Activated naive CD4-positive, alpha-beta T cell treated with anti-CD3 and anti-CD28 coated beads, Interleukin-2, amount 50 U/mL, for 16 hours (primary cell): ENCODE data around the gene BCAS2.

ENCODE experiments used
- DNase-seq: peaks from one replicate; pipeline ENCODE4 v3.0.0-alpha.2; 2020

Gene BCAS2

GRCh38 chr1:114558544-114558943, 22.9 kb downstream of the BCAS2 start:
- DNase-seq: no peak

- DNase-seq: no peak
These were observed 26.8 kb downstream of the BCAS2 start for GRCh38 chr1:114554577-114554976.

- DNase-seq: no peak
These were observed 29.2 kb downstream of the BCAS2 start for GRCh38 chr1:114552106-114552639.

- DNase-seq: no peak
These were observed 30.0 kb downstream of the BCAS2 start for GRCh38 chr1:114551400-114551799.

- DNase-seq: no peak
These were observed 31.1 kb downstream of the BCAS2 start for GRCh38 chr1:114550336-114550735.

GRCh38 chr1:114549137-114549536, 32.3 kb downstream of the BCAS2 start:
- DNase-seq: no peak

- no peak for DNase-seq
These were observed 34.3 kb downstream of the BCAS2 start for GRCh38 chr1:114547076-114547475.

GRCh38 chr1:114545796-114546195, 35.6 kb downstream of the BCAS2 start:
- no peak for DNase-seq

- no peak for DNase-seq
These were observed 36.1 kb downstream of the BCAS2 start for GRCh38 chr1:114545315-114545714.

- DNase-seq: no peak
These were observed 40.6 kb downstream of the BCAS2 start for GRCh38 chr1:114540821-114541220.

- no peak for DNase-seq
These were observed 41.1 kb downstream of the BCAS2 start for GRCh38 chr1:114540272-114540671.

GRCh38 chr1:114536043-114536442, 45.4 kb downstream of the BCAS2 start:
- no peak for DNase-seq

- no peak for DNase-seq
These were observed 46.0 kb downstream of the BCAS2 start for GRCh38 chr1:114535401-114535800.

GRCh38 chr1:114531094-114531493, 50.3 kb downstream of the BCAS2 start:
- DNase-seq: no peak

GRCh38 chr1:114530224-114530623, 51.2 kb downstream of the BCAS2 start:
- DNase-seq: no peak

GRCh38 chr1:114524944-114525343, 56.5 kb downstream of the BCAS2 start:
- DNase-seq: no peak

GRCh38 chr1:114522264-114522575, 59.2 kb downstream of the BCAS2 start:
- DNase-seq: no peak

GRCh38 chr1:114521396-114522263, 59.8 kb downstream of the BCAS2 start:
- DNase-seq: no peak
